Karpas-422 (cell line): ENCODE measurements around the gene STAP2. TPM values are rescaled to one million over a fixed set of nuclear protein-coding genes. Genes with fewer than 3 reads are reported as not detected.

ENCODE experiments used
- DNase-seq: peaks from one replicate; pipeline ENCODE4 v3.0.0-alpha.2; 2015
- H2AFZ ChIP-seq: fragments of 200-600 bp; sonication (generic); 2 replicates; pipeline ENCODE4 v1.6.1; 2014; ENCODE audit warnings: antibody characterized with exemption, low read length, mixed read lengths
- H3K27ac ChIP-seq: fragments of 200-600 bp; sonication (generic); 2 replicates; pipeline ENCODE4 v1.5.1; 2014; ENCODE audit warnings: mild to moderate bottlenecking, low read length, moderate library complexity
- H3K27me3 ChIP-seq: fragments of 200-600 bp; sonication (generic); 2 replicates; pipeline ENCODE4 v1.6.1; 2014; ENCODE audit warnings: low read length, mixed read lengths
- H3K36me3 ChIP-seq: fragments of 200-600 bp; sonication (generic); 2 replicates; pipeline ENCODE4 v1.6.1; 2014; ENCODE audit warnings: low read length, mixed read lengths; ENCODE audit not compliant: insufficient read depth
- H3K4me1 ChIP-seq: fragments of 200-600 bp; sonication (generic); 2 replicates; pipeline ENCODE4 v1.6.1; 2014; ENCODE audit warnings: mild to moderate bottlenecking, low read length, mixed read lengths
- H3K4me2 ChIP-seq: fragments of 200-600 bp; sonication (generic); 2 replicates; pipeline ENCODE4 v1.6.1; 2014; ENCODE audit warnings: low read length, low read depth, mild to moderate bottlenecking; ENCODE audit not compliant: poor library complexity, severe bottlenecking
- H3K4me3 ChIP-seq: fragments of 200-600 bp; sonication (generic); 2 replicates; pipeline ENCODE4 v1.5.1; 2014; ENCODE audit warnings: mild to moderate bottlenecking, antibody characterized with exemption, low read length, mixed read lengths
- H3K79me2 ChIP-seq: fragments of 200-600 bp; sonication (generic); 2 replicates; pipeline ENCODE4 v1.6.1; 2014; ENCODE audit warnings: mild to moderate bottlenecking, low read length, mixed read lengths
- H3K9ac ChIP-seq: fragments of 200-600 bp; sonication (generic); 2 replicates; pipeline ENCODE4 v1.6.0; 2014; ENCODE audit warnings: low read length
- H3K9me2 ChIP-seq: fragments of 200-600 bp; sonication (generic), shearing (Covaris generic); replicated peaks from 2 replicates; pipeline ENCODE4 v1.6.0; 2014; ENCODE audit warnings: mild to moderate bottlenecking, low read length, moderate library complexity; ENCODE audit not compliant: insufficient read depth
- H3K9me3 ChIP-seq: fragments of 300-700, 200-600 bp; sonication (generic); 2 replicates; pipeline ENCODE4 v1.6.1; 2014; ENCODE audit warnings: low read length, mixed read lengths
- H4K20me1 ChIP-seq: fragments of 200-600 bp; sonication (generic); 2 replicates; pipeline ENCODE4 v1.6.1; 2014; ENCODE audit warnings: mild to moderate bottlenecking, antibody characterized with exemption, low read length, low read depth; ENCODE audit not compliant: insufficient read depth
- total RNA-seq: library from RNA; depleted of rRNA; stranded (reverse); fragments of >200 nt; shearing (Covaris generic); gene quantifications from 2 replicates; pipeline ENCODE4 v1.2.3, GENCODE V29; 2014; ENCODE audit warnings: low replicate concordance

Gene STAP2
- total RNA-seq, 1 experiment from 2014 or later = 0.86 TPM

DNA sequence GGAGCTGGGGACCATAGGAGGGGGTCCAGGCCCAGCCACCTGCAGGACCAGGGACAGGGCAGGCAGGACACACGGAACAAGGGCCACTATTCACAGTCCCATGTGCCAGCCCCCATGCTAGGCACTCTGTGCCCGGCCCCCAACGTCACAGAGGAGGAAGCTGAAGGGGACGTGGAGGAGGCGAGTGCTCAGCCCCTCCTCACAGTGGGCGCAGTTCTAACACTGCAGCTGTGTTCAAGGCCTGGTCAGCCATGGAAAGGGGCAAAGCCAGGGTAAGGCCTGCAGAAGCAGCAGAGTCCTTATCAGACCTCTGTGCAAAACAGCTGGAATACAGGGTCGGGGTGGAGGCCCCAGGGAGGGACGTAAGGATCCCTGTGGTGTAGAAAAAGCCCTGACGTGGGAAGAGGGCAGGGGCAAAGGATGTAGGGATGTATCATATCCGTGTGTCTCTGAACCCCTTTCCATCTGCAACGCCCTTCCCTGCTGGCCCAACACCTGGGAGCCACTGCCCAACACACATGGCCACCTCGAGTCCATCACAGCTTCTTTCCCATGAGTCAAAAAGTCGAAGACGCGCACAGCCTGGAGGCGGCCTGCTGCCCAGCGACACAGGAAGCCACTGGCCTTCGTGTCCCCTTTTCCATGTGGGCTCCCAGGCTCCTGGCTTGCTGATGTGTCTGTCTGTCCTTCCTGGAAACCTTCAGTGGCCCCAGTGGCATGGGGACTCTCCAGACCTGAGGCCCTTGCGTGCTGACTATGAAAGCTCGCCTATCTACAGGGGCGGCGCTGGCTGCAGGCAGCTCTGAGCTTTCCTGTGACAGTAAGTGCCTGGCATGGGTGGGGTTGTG is 33.8 kb upstream of the STAP2 start:
- no peak overlapping the region for H3K27ac ChIP-seq
- H3K4me2 ChIP-seq = no peak overlapping the region
- H4K20me1 ChIP-seq = peaks cover 35% of the 10 kb centered on the region

DNA sequence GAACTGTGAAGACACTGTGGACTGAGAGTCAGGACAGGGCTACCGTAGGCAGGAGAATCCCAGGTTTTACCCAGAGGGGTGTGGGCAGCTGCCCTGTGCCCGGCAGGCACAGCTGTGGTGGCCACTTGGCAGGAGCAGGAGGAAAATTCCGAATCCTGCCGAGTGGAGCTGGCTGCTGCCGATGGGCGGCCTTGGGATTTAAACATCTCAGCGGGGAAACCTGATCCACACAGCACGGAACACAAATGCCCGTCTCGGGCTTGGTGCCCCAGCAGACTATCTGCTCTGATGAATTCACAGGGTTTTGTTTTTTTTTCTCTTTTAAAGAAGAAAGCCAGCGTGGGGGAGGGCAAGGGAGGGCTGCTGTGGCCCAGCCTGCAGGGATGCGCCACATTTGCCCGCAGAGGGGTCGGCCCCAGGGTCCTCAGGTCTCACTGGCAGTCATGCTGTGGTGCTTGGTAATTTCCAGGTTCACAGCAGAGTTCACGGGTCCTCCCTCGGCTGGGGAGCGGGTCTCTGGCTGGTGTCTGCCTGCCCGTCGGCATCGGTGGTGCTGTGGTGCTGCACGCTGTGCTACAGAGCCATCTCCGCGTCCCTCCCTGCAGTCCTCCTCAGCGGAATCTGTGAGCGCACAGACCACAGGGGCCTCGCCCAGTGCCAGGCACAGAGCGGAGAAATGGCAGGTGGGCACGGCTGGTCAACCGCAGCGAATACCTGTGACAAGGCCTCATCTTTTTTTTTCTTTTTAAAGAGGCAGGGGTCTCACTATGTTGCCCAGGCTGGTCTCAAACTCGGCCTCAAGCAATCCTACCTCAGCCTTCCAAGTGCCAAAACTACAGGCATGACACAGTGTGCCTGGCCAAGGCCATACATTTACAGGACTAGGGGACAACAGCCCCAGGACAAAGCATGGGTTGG is 32.9 kb upstream of the STAP2 start:
- peak overlapping the region; percentile 88 for H3K4me2 ChIP-seq

More for the DNA sequence above, 33.8 kb upstream of the STAP2 start:
- Histone ChIP-seq H3K9me3 (no peaks in the 10 kb centered on the region), H3K9me2 (no peaks in the 10 kb centered on the region), H3K9ac (0 out of 2 replicates have a peak overlapping the region, but pooled peaks have one; percentile 13), H3K27me3 (no peaks in the 10 kb centered on the region), H3K36me3 (no peaks in the 10 kb centered on the region), H2AFZ (no peak overlapping the region), H3K4me1 (peaks cover 84% of the 10 kb centered on the region), H3K79me2 (peaks cover 60% of the 10 kb centered on the region), H3K4me3 (no peak overlapping the region)
- DNase-seq = no peak

DNA sequence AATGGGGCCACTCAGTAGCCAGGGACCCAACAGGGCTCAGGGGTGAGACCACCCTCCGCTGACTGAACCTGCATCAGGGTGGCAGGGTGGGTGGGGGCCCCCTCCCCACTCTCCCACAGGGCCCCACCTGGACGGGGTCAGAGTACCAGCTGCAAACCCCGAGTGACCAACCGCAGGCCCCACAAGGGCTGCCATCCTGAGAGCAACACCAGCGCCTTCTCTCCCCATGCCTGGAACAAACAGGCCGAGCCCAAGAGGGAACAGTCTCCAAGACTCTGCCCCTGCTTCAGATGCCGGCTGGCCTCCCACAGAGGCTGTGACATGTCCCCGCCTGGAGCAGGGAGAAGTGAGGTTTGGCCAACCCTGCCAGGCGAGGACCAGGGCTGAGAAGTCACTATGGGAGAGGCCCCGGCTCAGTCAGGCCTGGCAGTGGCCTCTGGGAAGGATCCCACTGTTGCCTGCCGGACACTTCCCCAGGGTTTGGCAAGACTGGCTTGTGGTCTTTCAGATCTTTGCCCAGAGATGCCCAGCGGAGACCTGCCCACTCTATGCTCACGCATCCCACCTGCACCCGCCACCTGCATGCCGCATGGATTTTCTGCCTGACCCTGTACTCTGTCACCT is 31.9 kb upstream of the STAP2 start:
- no peaks in the 10 kb centered on the region for H3K36me3 ChIP-seq
- DNase-seq = no peak
- H3K4me1 ChIP-seq = peaks cover 65% of the 10 kb centered on the region
- peak overlapping the region; percentile 65 for H3K4me3 ChIP-seq
- peaks cover 60% of the 10 kb centered on the region for H3K79me2 ChIP-seq
- H2AFZ ChIP-seq = no peak overlapping the region
- H3K27me3 ChIP-seq = no peaks in the 10 kb centered on the region
- peak overlapping the region; percentile 84 for H3K9ac ChIP-seq
- no peaks in the 10 kb centered on the region for H3K9me3 ChIP-seq
- peak overlapping the region; percentile 91 for H3K27ac ChIP-seq
- H3K4me2 ChIP-seq = peak overlapping the region; percentile 88
- peaks cover 23% of the 10 kb centered on the region for H4K20me1 ChIP-seq
- no peaks in the 10 kb centered on the region for H3K9me2 ChIP-seq

More for the DNA sequence above, 32.9 kb upstream of the STAP2 start:
- no peaks in the 10 kb centered on the region for H3K36me3 ChIP-seq
- no peak for DNase-seq
- H2AFZ ChIP-seq = no peak overlapping the region
- peak overlapping the region; percentile 84 for H3K9ac ChIP-seq
- H3K4me1 ChIP-seq = peaks cover 75% of the 10 kb centered on the region
- H3K27me3 ChIP-seq = no peaks in the 10 kb centered on the region
- peaks cover 26% of the 10 kb centered on the region for H4K20me1 ChIP-seq
- no peaks in the 10 kb centered on the region for H3K9me2 ChIP-seq
- peaks cover 60% of the 10 kb centered on the region for H3K79me2 ChIP-seq
- peak overlapping the region; percentile 65; the same call in 1 of the 2 replicates for H3K4me3 ChIP-seq
- no peak overlapping the region for H3K27ac ChIP-seq
- H3K9me3 ChIP-seq = no peaks in the 10 kb centered on the region

DNA sequence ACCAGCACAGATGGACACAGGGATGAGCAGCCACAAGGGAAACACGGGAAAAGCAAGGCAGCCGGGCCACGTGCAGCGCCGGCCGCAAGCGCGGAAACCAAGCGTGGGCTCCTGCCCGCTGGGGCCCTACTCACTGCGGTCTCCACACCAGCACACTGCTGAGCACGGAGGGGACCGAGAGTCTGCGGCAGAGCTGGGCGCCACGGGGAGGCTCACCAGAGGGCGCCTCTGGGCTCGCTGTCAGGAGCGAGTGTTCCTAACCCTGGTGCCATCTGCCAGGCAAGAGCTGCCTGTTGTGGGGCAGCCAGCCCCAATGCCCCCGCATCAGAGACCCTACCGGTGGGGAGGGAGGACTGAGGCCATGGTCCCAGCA is 31.2 kb upstream of the STAP2 start:
- H2AFZ ChIP-seq = no peak overlapping the region
- peaks cover 58% of the 10 kb centered on the region for H3K4me1 ChIP-seq
- H4K20me1 ChIP-seq = peaks cover 16% of the 10 kb centered on the region
- no peaks in the 10 kb centered on the region for H3K27me3 ChIP-seq
- H3K4me3 ChIP-seq = peak overlapping the region; percentile 65
- H3K9me2 ChIP-seq = no peaks in the 10 kb centered on the region
- peak overlapping the region; percentile 84 for H3K9ac ChIP-seq
- H3K4me2 ChIP-seq = peak overlapping the region; percentile 88
- H3K27ac ChIP-seq = peak overlapping the region; percentile 91
- DNase-seq = peak; percentile 82
- H3K9me3 ChIP-seq = no peaks in the 10 kb centered on the region
- no peaks in the 10 kb centered on the region for H3K36me3 ChIP-seq
- peaks cover 56% of the 10 kb centered on the region for H3K79me2 ChIP-seq

DNA sequence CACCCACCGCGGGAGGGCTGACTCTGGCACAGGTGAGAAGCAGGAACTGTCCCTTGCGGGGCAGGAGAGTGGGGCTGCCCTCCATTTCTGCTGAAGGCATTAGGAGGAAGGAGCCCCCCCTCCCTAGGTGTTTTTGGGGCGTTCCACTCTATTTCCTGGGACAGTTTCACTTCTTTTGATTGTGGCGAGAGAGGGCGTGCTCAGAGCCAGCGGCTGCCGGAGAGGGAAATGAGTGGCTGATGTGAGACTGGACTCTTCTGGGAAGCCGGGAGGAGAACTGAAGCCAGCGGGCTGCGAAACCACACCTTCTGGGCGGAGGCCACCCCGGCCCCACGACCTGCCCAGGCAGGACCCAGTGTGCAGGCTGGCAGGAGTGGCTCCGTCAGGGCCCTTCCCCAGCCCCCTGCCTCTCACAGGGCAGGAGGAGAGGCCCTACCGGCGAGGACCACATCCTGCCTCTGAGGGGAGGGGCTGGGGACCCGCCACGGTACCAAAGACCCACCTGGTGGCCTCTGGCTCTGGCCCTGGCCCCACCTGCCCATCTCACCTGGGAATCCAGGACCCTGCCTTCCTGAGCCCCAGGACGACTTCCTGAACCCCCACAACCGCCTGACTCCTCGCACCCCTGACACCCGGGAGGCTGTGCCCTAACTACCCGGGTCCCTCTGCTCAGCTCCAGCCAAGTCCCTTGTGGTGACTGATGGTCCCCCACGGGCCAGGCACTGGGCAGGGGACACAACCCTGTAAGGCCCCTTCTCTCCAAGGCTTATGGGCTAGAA is 30.7 kb upstream of the STAP2 start:
- Histone ChIP-seq H3K79me2 (peaks cover 50% of the 10 kb centered on the region), H3K9ac (peak overlapping the region; percentile 84), H2AFZ (no peak overlapping the region), H3K27ac (peak overlapping the region; percentile 91), H3K4me1 (peaks cover 53% of the 10 kb centered on the region), H3K4me3 (peak overlapping the region; percentile 65), H3K9me3 (no peaks in the 10 kb centered on the region), H3K27me3 (no peaks in the 10 kb centered on the region), H4K20me1 (peaks cover 11% of the 10 kb centered on the region), H3K9me2 (no peaks in the 10 kb centered on the region), H3K4me2 (peak overlapping the region; percentile 88), H3K36me3 (no peaks in the 10 kb centered on the region)
- DNase-seq = peak; percentile 82

DNA sequence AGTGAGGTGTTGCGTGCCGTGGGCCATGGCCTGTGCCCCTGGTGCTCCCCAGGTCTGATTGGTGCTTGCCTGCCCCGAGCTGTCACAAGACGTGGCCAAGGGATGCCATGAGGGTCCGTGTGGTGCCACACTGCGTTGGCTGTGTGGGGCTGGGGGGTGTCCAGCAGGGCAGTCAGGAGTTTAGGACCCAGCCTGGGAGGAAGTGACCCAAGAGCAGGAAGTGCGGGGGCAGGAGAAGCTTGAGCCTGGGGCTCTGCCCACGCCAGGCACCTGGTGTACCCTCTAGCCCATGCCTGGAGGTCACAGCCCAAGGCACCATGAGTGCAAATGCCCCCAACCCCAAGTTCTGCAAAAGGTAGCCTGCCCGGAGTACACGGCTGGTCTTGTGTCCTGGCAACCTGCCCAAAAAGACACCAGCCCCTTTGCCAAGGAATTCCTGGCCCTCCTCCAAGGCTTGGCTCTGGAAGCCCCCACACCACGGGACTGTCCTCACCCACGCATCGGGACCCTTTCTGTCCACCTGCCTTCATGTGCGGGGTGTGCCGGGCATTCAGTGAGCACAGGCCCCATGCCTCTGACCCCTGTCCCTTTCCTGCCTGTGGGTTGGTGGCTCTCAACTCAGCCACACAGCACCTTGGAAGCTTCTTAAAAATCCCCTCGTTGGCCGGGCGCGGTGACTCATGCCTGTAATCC is 29.6 kb upstream of the STAP2 start:
- H3K4me2 ChIP-seq = peak overlapping the region; percentile 11
- no peak for DNase-seq
- peak overlapping the region; percentile 4; the same call in 1 of the 2 replicates for H3K9ac ChIP-seq
- H4K20me1 ChIP-seq = peaks cover 5% of the 10 kb centered on the region
- no peaks in the 10 kb centered on the region for H3K36me3 ChIP-seq
- no peak overlapping the region for H2AFZ ChIP-seq
- no peaks in the 10 kb centered on the region for H3K9me2 ChIP-seq
- peaks cover 40% of the 10 kb centered on the region for H3K79me2 ChIP-seq
- peak overlapping the region; percentile 91 for H3K27ac ChIP-seq
- no peaks in the 10 kb centered on the region for H3K9me3 ChIP-seq
- H3K4me1 ChIP-seq = peaks cover 49% of the 10 kb centered on the region
- no peaks in the 10 kb centered on the region for H3K27me3 ChIP-seq
- no peak overlapping the region for H3K4me3 ChIP-seq

DNA sequence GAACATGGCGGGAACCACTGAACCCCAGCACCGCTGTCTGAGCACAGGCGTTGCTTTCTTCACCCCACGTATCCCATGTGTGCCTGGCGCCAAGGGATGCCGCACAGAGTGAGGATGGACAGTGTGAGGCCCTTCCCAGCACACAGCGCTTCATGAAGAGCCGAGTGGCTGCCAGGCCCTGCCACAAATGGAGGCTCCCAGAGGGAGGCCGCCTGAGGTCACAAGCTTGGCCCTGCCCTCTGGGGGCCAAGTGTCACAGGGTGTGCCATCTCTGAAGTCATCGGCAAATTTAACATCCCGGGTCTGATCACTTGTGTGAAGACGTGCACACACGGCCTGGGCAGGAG is 29.1 kb upstream of the STAP2 start:
- no peaks in the 10 kb centered on the region for H3K36me3 ChIP-seq
- H3K27me3 ChIP-seq = no peaks in the 10 kb centered on the region
- no peak overlapping the region for H3K4me3 ChIP-seq
- peak overlapping the region; percentile 91; the same call in 1 of the 2 replicates for H3K27ac ChIP-seq
- no peak overlapping the region for H2AFZ ChIP-seq
- no peak overlapping the region for H3K4me2 ChIP-seq
- no peak overlapping the region for H3K9ac ChIP-seq
- H3K79me2 ChIP-seq = peaks cover 35% of the 10 kb centered on the region
- H3K9me2 ChIP-seq = no peaks in the 10 kb centered on the region
- H3K4me1 ChIP-seq = peaks cover 49% of the 10 kb centered on the region
- DNase-seq = no peak
- no peaks in the 10 kb centered on the region for H4K20me1 ChIP-seq
- no peaks in the 10 kb centered on the region for H3K9me3 ChIP-seq
